Chondrocyte (in vitro differentiated cells): ENCODE data around the gene KLF15. TPM values are rescaled to one million over a fixed set of nuclear protein-coding genes. Genes with fewer than 3 reads are reported as not detected.

ENCODE experiments used
- DNase-seq: peaks from one replicate; pipeline ENCODE4 v3.0.0; 2021; ENCODE audit warnings: mixed read lengths, low spot score
- H3K27ac Mint-ChIP-seq: one replicate; pipeline ENCODE4 v1.8.0; 2021; ENCODE audit warnings: mild to moderate bottlenecking, moderate library complexity, mixed read lengths; ENCODE audit not compliant: unreplicated experiment
- H3K27me3 Mint-ChIP-seq: 2 replicates; pipeline ENCODE4 v1.8.0; 2021; ENCODE audit warnings: low read depth, mixed read lengths
- H3K36me3 Mint-ChIP-seq: 2 replicates; pipeline ENCODE4 v1.8.0; 2021; ENCODE audit warnings: low read depth, mixed read lengths
- H3K4me1 Mint-ChIP-seq: 2 replicates; pipeline ENCODE4 v1.8.0; 2021; ENCODE audit warnings: low read depth, mild to moderate bottlenecking, mixed read lengths
- H3K4me3 Mint-ChIP-seq: one replicate; pipeline ENCODE4 v1.8.0; 2021; ENCODE audit warnings: mild to moderate bottlenecking, moderate library complexity, mixed read lengths; ENCODE audit not compliant: unreplicated experiment
- H3K9me3 Mint-ChIP-seq: 2 replicates; pipeline ENCODE4 v1.8.0; 2021; ENCODE audit warnings: low read depth, mixed read lengths
- total RNA-seq: library from RNA; stranded (reverse); gene quantifications from 3 replicates; pipeline ENCODE4 v1.2.1, GENCODE V29; 2021
- TF ChIP-seq, protein P1 (sequence below): fragments of 200-600 bp; sonication (generic); IDR thresholded peaks from 2 replicates; pipeline ENCODE4 v1.5.0; 2021; ENCODE audit warnings: antibody characterized with exemption, mild to moderate bottlenecking, moderate library complexity

The KLF15 gene
- total RNA-seq, 1 donor from 2014 or later: 1.3 TPM

DNA sequence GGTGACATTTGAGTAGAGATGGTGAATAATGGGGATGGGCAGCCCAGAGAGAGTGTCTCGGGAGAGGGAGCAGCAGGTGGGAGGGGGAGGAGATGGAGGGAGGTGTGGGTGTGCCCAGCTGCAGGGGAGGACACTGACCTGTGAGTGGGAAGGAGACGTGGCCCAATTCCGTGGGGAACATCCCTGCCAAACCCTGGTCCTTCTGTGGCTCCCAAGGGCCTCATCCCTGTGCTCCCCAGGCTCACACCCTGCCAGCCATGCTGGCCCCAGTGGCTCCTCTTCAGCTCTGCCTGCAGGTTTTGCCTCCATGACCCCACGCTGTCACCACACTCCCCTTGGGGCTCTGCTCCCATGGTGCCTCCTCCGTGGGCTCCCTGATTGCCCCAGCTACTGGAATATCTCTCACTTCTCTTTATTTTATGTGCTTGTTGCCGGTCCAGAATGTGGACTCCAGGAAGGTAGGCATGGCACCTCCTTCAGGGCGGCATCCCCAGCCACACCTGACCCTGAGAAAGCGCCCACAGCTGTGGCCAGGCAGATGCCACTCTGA is 44.5 kb upstream of the KLF15 start:
- DNase-seq: no peak
- H3K36me3 Mint-ChIP-seq: peaks cover 6% of the 10 kb centered on the region
- peaks cover 26% of the 10 kb centered on the region for H3K27me3 Mint-ChIP-seq
- no peak overlapping the region for H3K4me3 Mint-ChIP-seq
- TF ChIP-seq, protein P1, sequence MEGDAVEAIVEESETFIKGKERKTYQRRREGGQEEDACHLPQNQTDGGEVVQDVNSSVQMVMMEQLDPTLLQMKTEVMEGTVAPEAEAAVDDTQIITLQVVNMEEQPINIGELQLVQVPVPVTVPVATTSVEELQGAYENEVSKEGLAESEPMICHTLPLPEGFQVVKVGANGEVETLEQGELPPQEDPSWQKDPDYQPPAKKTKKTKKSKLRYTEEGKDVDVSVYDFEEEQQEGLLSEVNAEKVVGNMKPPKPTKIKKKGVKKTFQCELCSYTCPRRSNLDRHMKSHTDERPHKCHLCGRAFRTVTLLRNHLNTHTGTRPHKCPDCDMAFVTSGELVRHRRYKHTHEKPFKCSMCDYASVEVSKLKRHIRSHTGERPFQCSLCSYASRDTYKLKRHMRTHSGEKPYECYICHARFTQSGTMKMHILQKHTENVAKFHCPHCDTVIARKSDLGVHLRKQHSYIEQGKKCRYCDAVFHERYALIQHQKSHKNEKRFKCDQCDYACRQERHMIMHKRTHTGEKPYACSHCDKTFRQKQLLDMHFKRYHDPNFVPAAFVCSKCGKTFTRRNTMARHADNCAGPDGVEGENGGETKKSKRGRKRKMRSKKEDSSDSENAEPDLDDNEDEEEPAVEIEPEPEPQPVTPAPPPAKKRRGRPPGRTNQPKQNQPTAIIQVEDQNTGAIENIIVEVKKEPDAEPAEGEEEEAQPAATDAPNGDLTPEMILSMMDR: no peak
- H3K27ac Mint-ChIP-seq: no peak overlapping the region
- no peaks in the 10 kb centered on the region for H3K9me3 Mint-ChIP-seq
- H3K4me1 Mint-ChIP-seq: no peaks in the 10 kb centered on the region

DNA sequence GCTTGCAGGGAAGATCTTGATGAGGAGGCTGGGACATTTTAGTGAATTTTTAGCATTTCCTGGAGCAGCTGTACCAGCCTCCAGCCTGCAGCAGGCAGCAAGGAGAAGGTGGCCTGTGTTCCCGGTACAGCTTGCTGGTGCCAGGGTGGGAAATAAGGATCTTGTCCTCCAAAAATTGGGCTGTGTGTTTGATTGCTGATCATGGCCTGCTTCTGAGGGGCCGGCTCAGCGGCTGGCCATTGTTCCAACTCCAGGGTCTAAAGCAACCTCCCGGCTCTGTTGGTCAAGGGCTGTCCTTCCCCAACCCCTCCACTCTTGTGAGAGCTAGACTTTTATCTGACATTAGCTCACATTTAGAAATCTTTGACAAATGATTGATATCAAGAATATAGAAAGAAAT is 42.5 kb upstream of the KLF15 start:
- Mint-ChIP-seq H3K27ac (no peak overlapping the region), H3K9me3 (no peaks in the 10 kb centered on the region), H3K4me3 (no peak overlapping the region), H3K36me3 (peaks cover 6% of the 10 kb centered on the region), H3K27me3 (peaks cover 30% of the 10 kb centered on the region), H3K4me1 (no peaks in the 10 kb centered on the region)
- TF ChIP-seq, protein P1: no peak
- no peak for DNase-seq

DNA sequence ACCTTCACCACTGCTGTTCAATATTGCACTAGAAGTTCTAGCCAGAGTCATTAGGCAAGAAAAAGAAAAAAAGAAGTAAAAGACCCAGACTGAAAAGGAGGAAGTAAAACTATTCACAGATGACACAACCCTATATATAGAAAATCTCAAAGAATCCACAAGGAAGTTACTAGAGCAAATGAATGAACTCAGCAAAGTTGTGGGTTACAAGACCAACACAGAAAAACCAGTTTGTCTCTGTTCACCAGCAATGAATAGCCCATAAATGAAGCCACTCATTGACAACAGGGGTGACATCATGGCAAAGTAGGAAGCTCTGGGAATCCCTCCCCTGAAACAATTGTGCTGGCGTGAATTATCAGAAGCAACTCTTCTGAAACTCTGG is 42.1 kb upstream of the KLF15 start:
- TF ChIP-seq, protein P1: no peak
- Mint-ChIP-seq H3K4me3 (no peak overlapping the region), H3K36me3 (peaks cover 6% of the 10 kb centered on the region), H3K4me1 (no peaks in the 10 kb centered on the region), H3K9me3 (no peaks in the 10 kb centered on the region), H3K27me3 (peaks cover 30% of the 10 kb centered on the region), H3K27ac (no peak overlapping the region)
- no peak for DNase-seq

DNA sequence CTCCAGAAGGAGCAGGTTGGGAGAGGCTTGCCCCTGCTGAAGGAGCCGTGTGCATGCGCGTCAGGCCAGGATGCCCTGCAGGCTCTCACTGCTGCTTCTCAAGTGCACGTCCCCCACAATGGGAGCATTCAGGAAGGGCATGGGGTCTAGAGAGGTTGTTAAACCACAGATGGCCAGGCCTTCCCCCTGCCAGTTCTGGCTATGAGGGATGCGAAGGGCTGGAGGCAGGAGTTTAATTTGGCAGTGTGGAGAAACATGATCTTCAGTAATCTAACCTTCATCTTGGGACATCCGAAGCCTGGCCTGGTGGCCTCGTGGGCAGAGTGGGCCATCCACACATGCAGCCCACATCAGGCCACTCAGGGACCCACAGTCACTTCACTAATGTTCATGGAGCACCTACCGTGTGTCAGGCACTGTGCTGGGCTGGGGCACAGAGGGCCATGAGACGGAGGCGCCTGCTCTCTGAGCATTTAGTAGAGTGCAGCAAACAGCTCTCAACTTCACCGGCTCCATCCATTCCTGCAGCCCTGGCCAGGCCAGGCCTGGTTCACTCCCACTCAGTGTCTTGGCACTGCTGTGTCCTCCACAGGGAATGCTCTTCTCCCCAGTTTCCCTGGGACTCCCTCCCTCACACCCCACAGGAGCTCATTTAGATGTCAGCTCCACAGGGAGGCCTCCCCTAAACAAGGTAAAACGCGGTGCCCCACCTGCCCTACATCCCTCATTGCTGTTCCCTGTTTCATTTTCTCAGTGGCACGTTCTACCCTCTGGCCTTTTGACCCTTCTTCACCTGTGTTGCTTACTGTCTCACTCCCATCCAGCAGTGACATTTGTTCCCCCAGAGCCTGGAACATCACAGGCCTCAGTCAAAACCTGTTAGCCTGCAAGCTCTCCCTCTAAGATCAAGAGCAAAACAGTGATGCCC is 41.5 kb upstream of the KLF15 start:
- DNase-seq: no peak
- peaks cover 6% of the 10 kb centered on the region for H3K36me3 Mint-ChIP-seq
- H3K27ac Mint-ChIP-seq: no peak overlapping the region
- H3K4me1 Mint-ChIP-seq: no peaks in the 10 kb centered on the region
- no peaks in the 10 kb centered on the region for H3K9me3 Mint-ChIP-seq
- H3K4me3 Mint-ChIP-seq: no peak overlapping the region
- peaks cover 31% of the 10 kb centered on the region for H3K27me3 Mint-ChIP-seq
- TF ChIP-seq, protein P1: no peak

DNA sequence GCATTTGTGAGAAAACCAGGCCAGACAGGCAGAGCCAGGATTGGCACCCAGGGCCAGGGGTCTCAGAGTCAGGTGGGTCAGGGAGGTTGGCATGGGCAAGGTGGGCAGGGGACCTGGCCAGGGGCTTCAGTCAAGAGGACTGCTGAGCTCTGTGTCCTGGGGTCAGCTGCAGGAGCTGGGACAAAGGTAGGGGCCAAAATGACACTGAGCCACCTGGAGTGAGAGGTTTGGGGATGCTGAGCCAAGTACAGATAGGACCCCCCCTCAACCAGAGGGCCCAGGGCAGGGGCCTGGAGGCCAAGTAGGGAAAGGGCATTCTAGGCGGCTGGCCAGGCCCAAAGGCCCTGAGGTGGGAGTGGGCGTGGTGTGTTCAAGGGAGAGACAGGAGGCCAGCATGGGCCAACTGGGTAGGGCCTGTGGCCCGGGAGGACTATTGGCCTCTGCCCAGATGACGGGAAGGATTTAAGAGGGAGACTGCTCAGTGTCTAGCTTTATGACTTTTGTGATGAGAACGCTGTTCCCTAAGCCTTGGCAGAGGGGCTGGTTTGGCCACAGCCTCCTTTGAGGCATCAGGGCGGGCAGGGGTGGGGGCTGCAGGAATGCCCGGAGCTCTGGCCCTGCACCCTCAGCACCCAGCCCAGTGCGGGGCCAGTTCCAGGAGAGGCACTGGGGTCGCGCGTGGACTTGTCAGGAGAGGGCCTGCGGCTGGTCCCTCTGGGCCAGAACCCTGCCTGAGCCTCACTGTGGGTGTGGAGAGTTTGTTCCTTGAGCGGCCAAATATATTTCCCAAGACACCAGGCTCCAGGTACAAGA is 40.6 kb upstream of the KLF15 start:
- no peak for DNase-seq
- Mint-ChIP-seq H3K9me3 (no peaks in the 10 kb centered on the region), H3K27ac (no peak overlapping the region), H3K27me3 (peaks cover 37% of the 10 kb centered on the region), H3K4me3 (no peak overlapping the region), H3K36me3 (peaks cover 4% of the 10 kb centered on the region), H3K4me1 (no peaks in the 10 kb centered on the region)
- TF ChIP-seq, protein P1: no peak
